Activated CD8-positive, alpha-beta memory T cell treated with anti-CD3 and anti-CD28 coated beads, Interleukin-2, amount 50 U/mL, for 48 hours (primary cell): Measurements from ENCODE around the gene ANKRD63.

Experiments
- DNase-seq: peaks from one replicate; pipeline ENCODE4 v3.0.0-alpha.2; 2020

The ANKRD63 gene

DNA sequence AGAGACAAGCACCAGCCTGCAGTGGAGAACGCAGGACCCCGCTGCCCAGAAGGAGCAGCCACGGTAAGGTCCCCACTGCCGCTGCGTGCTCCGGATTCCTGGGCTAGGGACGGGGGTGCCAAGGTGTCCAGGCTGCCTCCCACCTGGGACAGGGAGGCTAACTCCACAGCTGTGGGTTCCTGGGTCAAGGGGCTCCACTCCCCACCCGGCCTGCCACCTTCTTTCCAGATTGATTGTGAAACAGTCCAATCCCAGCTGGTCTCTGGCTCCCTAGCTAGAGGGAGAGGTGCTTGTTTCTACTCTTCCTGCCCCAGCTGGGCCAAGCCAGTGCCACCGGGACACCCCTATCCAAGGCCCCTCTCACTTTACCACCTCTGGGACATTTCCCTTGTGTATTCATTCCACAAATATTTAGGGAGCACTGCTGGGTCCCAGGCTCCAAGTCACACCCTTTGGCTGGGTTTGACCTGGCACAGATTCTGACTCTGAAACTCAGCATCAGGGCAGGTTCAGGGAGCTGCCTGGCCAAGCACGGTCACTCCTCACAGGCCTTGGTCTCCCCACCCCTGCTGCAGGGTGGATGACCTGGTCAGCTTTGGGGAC, 42.1 kb downstream of the ANKRD63 start:
- DNase-seq, result peak; percentile 45

DNA sequence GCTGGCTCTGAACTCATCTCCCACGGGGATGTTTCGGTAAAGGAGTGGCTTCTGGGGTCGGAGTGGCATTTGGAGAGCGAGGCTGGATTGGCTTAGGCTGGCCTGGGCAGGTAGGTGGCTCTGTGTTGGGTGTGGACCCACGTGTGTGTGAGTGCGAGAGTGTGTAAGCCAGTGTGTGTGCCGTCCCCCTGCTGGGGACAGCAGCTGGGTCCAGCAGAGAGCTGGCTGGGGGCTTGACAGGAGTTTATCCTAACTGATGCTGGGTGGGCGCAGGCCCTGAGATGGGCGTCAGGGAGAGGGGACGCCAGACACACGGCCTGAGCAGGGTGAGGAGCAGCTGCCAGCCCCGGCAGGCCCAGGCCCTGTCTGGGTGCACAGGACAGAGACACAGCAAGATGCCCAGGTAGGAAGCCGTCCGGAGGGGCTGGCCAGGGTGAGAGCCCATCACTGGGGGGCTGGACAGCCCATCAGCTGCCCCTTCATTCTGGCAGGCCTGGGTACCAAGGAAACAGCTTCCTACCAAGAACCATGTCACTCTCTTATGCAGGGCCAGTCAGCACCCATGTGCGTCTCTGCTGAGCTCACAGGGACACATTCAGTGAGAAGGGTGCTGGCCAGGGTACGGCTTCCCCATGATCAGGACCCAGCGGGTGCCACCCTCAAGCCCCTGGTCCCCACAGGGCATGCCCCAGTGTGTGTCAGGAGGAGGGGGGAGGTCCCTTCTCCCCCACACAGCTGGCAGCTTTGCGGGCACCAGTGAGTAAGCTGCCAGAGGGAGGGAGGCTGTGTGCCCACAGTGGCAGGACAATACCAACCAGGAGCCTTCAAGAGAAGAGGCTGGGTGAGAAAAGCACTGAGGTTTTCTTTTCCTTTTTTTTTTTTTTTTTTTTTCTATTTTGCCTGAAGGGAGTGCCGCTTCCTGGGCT, 42.9 kb downstream of the ANKRD63 start:
- DNase-seq, result peak; percentile 45

DNA sequence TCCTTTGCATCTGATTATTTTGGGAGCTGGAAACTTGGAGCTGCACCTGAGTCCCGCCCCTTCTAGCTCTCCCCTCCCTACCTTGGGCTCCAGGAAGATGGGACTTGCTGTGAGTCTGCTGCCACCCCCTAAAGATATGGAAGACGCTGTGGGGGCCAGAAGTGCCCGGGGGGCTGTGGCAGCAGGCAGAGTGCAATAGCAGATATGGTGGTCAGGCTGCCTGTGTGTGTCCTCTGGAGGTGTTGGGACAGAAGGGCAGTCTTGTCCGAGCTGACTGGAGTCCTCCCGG, 43.5 kb downstream of the ANKRD63 start:
- no peak for DNase-seq

DNA sequence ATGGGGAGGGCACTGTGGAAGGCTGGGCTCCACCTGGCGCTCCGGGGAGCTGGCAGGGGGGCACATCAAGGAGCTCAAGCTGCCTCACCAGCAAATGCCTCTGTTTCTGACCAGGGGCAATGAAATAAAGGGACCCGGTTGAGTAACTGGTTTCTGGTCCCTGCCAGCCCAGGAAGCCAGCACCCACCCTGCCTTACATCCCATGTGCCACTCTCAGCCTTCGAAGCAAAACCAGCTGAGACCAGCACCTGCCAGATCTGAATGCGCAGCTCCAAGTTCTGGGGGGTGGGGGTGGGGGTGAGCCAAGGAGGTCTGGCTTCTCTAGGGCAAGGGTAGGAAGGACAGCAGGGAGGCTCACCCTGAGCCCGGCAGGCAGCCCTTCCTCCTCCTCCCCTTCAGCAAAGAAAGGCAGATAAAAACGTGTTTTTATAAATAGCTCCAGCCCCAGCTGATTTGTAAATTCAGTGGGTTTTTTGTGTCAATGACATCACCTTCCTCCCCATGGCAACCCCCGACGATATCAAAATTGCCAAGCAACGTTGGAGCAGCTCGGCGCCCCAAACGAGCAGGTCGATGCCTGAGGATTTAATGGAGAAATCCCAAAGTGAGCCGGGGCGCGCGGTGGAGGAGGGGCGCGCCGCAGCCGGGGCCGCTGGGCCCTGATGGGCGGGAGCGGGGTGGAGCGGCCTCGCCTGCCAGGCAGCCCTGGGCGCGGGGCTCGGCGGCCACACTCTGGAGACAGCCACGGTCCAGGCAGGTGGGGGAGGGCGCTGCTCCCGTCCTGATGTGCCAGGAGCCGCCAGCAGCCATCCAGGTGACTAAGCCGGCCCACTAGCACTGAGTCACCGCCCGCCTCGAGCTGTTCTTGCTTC, 44.1 kb downstream of the ANKRD63 start, which contains the start of gene PAK6:
PAK6 (plus strand) TSS at position 532 of the 872 bp plus-strand sequence. CDS start 25,723 bp downstream, outside the sequence.
- peak; percentile 77 for DNase-seq

DNA sequence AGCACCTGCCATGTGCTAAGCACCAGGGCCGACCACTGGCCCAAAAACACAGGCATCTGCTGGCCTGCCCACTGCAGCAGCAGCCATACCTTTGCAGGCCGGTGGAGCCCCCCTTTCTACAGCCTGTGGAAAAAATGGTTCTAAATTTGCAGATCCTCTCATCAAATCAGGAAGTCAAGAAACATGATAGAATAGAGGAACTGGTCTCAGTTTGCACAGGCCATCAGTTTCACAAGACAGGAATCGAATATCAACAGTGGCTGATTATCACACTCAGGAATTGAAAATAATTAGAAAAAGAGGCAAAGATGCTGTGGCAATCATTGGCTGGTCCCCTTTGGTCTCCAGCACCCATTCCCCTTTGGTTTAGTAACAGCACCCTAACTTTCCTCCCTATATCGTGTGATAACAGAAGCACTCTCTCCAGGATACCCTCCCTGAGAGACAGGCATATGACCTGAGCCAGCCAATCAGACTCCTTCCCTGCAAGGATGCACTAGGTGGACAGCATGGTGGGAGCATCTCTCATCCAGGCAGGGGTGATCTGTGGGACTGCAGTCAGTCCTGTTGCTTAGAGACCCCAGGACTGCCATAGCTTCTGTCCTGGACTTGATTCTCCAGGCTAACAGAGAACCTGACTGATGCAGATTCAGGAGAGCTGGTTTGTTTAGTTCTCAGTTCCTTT, 47.5 kb downstream of the ANKRD63 start:
- no peak for DNase-seq

DNA sequence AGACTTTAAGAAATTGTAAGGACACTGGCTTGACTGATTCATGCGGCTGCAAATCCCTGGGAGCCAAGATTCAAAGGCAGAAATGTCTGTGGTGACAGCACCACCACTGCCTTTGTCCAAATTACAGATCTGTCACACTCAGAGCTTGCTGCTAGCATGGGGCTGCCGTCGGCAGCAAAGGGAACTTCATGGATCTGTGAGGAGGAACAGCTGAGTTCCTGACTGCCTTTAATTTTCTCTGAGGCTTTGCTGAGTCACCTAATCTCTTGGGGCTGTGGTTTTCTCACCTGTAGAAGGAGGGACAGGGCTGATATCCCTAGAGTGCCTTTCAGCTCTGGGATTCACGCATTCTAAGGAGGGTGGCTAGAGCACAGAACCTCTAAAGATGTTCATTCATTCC, 48.1 kb downstream of the ANKRD63 start:
- no peak for DNase-seq

DNA sequence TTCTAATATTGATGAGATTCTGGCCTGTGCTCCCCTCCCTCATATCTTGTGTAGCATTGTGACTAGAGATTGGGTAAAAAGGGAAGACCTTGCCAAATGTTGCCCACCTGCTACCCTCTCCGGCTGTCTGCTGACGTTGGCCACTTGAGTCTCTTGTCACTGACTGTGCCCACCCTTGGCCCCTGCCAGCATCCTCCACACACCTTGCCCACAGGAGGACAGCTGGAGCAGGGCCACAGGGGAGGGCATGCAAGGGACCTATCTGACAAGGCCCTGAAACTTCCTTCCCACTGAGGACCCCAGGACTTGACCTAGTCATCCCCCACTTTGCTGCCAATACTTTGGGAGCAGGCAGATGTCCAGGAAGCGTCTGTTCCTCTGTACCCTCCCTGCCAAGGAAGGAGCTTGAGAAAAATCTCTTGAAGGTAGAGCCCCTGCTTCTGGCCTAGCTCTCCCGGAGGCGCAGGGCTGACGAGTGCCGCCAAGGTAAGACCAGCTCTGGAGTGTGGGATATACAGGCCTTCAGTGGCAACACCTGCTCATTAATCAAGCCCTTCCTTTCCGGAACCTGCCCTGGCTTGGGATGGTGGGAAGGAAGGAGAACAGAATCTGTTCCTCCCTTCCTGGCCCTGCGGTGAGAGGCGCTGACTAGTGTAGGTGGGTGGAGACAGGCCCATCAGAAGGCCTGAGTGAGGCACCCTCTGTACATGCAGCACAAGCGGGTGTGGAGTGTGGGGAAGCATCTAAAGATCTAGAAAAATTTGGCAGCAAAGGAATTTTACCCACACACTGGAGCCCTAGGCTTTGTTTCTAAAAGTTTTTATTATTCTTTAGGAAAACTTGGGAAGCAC, 48.9 kb downstream of the ANKRD63 start:
- no peak for DNase-seq

DNA sequence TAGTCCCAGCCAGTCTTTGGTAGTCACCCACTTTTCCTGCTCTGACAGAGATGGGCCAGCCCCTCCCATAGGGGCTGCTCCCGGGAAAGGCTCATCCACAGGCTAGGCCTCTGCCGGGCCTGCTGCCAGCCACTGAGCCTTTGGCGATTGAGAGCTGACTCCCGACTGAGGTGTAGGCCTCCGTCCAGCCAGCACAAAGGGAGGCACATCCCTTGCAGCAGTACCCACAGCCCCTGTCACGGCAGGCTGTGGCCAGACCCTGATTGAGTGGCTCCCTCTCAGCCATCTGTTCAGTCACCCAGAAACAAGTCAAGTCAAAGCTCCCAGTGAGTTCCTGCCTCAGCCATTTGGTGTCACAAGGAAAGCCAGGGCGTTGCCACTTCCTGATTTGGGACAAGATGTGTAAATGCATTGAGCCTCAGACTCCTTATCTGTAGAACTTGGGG, 50.2 kb downstream of the ANKRD63 start:
- no peak for DNase-seq
